ENCODE measurements around the gene MAP7. TPM values are rescaled to one million over a fixed set of nuclear protein-coding genes. Genes with fewer than 3 reads are reported as not detected.

MAP7 gene
- total and polyA plus RNA-seq, 2 experiments from 2014 or later: 4.1 to 13.8 TPM

DNA sequence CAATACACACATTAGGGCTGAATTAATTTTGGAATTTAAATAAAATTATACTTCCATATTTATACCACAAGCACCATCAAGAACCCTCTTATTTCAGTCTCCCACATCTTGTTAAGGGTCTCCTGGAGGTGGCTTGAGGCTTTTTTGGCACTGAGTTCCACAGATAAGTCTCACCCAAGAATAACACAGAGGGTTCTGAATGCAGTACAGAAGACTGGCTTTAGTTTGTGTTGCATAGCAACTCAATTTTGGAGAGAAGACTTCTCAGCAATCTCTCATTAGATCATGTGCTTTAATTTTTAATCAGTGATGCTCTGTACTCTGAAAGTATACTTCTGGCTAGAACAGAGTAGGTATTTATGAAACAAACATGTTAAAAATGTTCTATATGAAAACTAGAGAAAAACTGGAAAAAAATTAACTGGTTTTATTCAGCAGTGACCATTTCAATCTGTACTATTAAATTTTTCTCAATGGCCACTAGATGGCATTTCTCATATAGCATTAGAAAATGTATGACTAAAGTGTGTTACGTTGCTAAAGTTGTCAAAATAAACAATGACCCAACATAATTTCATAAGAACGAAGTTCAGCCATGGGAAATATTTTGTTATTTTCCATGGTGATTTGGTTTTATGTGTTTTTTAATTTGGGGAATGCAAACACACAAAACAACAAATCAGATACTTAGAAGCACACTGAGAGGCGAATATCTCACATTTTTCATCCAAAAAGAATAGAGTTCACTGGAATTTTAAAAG, 32.7 kb upstream of the MAP7 start:
- no peaks in the 10 kb centered on the region for H3K9me3 ChIP-seq (ENCODE audit: low read depth)
- H3K36me3 ChIP-seq: no peaks in the 10 kb centered on the region
- H3K27ac ChIP-seq: no peak overlapping the region
- TF ChIP-seq, protein P1, sequence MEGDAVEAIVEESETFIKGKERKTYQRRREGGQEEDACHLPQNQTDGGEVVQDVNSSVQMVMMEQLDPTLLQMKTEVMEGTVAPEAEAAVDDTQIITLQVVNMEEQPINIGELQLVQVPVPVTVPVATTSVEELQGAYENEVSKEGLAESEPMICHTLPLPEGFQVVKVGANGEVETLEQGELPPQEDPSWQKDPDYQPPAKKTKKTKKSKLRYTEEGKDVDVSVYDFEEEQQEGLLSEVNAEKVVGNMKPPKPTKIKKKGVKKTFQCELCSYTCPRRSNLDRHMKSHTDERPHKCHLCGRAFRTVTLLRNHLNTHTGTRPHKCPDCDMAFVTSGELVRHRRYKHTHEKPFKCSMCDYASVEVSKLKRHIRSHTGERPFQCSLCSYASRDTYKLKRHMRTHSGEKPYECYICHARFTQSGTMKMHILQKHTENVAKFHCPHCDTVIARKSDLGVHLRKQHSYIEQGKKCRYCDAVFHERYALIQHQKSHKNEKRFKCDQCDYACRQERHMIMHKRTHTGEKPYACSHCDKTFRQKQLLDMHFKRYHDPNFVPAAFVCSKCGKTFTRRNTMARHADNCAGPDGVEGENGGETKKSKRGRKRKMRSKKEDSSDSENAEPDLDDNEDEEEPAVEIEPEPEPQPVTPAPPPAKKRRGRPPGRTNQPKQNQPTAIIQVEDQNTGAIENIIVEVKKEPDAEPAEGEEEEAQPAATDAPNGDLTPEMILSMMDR (IDR thresholded peaks at IDR 0.05; ENCODE audit: low read depth, low read length): peak; percentile 48
- no peaks in the 10 kb centered on the region for H3K27me3 ChIP-seq
- peak in 1 of 2 donors; percentile 89 for DNase-seq (ENCODE audit: low read depth in 1 of 2, low spot score in 1 of 2)
- H3K4me1 ChIP-seq (ENCODE audit: low read depth): no peaks in the 10 kb centered on the region
- H3K4me3 ChIP-seq: no peak overlapping the region

DNA sequence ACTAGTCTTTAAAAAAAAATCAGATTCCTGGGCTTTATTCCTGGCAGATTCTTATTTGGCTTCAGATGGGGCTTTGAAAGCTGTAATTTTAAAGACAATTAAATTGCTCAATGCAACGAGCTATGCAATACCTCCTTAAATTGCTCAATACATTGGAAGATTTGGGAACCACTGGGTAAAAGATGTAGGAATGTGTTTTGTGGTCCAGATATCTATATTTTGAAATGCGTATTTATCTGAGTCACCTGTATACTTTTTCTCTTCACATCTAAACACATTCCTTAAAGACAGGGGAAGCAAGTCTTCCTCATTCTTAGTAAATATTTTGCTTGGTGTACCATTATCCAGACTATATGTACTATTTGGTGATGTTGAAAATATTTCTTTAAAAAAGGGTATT, 29.6 kb upstream of the MAP7 start:
- no peak overlapping the region for H3K4me3 ChIP-seq
- H3K4me1 ChIP-seq (ENCODE audit: low read depth): no peaks in the 10 kb centered on the region
- peak in 1 of 2 donors; percentile 85 for DNase-seq (ENCODE audit: low read depth in 1 of 2, low spot score in 1 of 2)
- H3K36me3 ChIP-seq: no peaks in the 10 kb centered on the region
- H3K27ac ChIP-seq: no peak overlapping the region
- H3K27me3 ChIP-seq: no peaks in the 10 kb centered on the region
- H3K9me3 ChIP-seq (ENCODE audit: low read depth): no peaks in the 10 kb centered on the region
- TF ChIP-seq, protein P1 (IDR thresholded peaks at IDR 0.05; ENCODE audit: low read depth, low read length): no peak

DNA sequence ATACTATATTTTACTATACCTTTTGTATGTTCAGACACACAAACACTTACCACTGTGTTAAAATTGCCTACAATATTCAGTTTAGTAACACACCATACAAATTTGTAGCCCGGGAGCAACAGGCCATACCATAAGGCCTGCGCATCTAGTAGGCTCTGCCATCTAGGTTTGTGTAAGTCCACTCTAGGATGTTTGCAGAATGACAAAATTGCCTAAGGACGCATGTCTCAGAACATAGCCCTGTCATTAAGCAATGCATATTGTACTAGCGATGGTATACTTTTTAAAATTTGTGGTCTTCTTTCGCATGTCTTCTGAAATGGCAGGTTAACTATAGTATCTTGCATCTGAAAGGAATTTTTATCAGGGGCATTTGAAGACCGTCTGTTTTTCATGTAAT, 26.6 kb upstream of the MAP7 start:
- DNase-seq (ENCODE audit: low read depth in 1 of 2, low spot score in 1 of 2): no peak
- no peaks in the 10 kb centered on the region for H3K36me3 ChIP-seq
- H3K27me3 ChIP-seq: no peaks in the 10 kb centered on the region
- no peaks in the 10 kb centered on the region for H3K9me3 ChIP-seq (ENCODE audit: low read depth)
- no peaks in the 10 kb centered on the region for H3K4me1 ChIP-seq (ENCODE audit: low read depth)
- no peak overlapping the region for H3K4me3 ChIP-seq
- no peak overlapping the region for H3K27ac ChIP-seq
- TF ChIP-seq, protein P1 (IDR thresholded peaks at IDR 0.05; ENCODE audit: low read depth, low read length): no peak

DNA sequence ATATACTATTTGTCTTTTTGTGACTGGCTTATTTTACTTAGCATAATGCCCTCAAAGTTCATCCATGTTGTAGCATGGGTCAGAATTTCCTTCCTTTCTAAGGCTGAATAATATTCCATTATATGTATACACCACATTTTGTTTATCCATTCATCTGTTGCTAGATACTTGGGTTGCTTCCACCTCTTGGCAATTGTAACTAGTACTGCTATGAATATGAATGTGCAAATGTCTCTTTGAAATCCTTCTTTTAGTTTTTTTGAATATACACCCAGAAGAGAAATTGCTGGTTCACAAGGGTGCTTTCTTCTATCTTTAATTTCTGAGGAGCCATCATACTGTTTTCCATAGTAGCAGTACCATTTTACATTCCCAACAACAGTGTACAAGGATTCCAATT, 21.3 kb upstream of the MAP7 start:
- TF ChIP-seq, protein P1 (IDR thresholded peaks at IDR 0.05; ENCODE audit: low read depth, low read length): no peak
- H3K27ac ChIP-seq: no peak overlapping the region
- H3K36me3 ChIP-seq: no peaks in the 10 kb centered on the region
- H3K27me3 ChIP-seq: no peaks in the 10 kb centered on the region
- H3K9me3 ChIP-seq (ENCODE audit: low read depth): no peaks in the 10 kb centered on the region
- no peaks in the 10 kb centered on the region for H3K4me1 ChIP-seq (ENCODE audit: low read depth)
- no peak overlapping the region for H3K4me3 ChIP-seq
- DNase-seq (ENCODE audit: low read depth in 1 of 2, low spot score in 1 of 2): no peak

DNA sequence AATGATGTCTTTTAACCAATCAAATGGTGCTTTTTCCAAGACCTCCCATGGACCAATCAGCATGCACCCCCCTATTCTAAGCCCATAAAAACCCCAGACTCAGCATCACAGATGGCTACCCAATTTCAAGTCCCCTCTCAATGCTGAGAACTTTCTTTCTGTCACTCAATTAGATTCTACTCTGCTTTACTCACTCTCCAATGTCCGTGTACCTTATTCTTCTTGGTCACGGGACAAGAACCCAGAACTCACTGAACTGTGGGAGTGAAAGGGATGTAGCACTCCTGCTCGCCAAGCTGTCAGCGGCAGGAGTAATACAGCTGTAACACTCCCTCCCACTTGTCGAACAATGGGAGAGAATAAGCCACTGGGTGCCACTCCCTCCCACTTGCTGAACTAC, 20.8 kb upstream of the MAP7 start:
- TF ChIP-seq, protein P1 (IDR thresholded peaks at IDR 0.05; ENCODE audit: low read depth, low read length): no peak
- Histone ChIP-seq H3K27me3 (no peaks in the 10 kb centered on the region), H3K36me3 (no peaks in the 10 kb centered on the region), H3K27ac (no peak overlapping the region), H3K4me3 (no peak overlapping the region), H3K4me1 (ENCODE audit: low read depth) (no peaks in the 10 kb centered on the region), H3K9me3 (ENCODE audit: low read depth) (no peaks in the 10 kb centered on the region)
- no peak for DNase-seq (ENCODE audit: low read depth in 1 of 2, low spot score in 1 of 2)
